CD14-positive monocyte (primary cell): Measurements from ENCODE around the gene PMEPA1. TPM values are rescaled to one million over a fixed set of nuclear protein-coding genes. Genes with fewer than 3 reads are reported as not detected.

ENCODE experiments used
- DNase-seq, 3 donors: peaks; one replicate each; pipeline ENCODE4 v3.0.0-alpha.2; 2011 to 2022
- H2AFZ ChIP-seq: 2 replicates; pipeline ENCODE4 v1.6.0; 2012; ENCODE audit warnings: mild to moderate bottlenecking, low read depth, low read length, inconsistent platforms; ENCODE audit not compliant: insufficient read depth, poor library complexity, severe bottlenecking
- H3K27ac ChIP-seq, 2 donors: 1 replicate in 1 of 2; 2 replicates in 1 of 2; pipeline ENCODE4 v1.5.1; 2012 to 2013; ENCODE audit warnings: low read length in 2 of 2, control low read depth in 1 of 2, inconsistent platforms in 1 of 2, low read depth in 1 of 2, mild to moderate bottlenecking in 1 of 2
- H3K27me3 ChIP-seq, 2 donors: one replicate each; pipeline versions ENCODE4 v1.6.0 to v1.6.1; 2011 to 2013; ENCODE audit warnings: low read length in 2 of 2; ENCODE audit not compliant: control insufficient read depth in 2 of 2, insufficient read depth in 2 of 2
- H3K36me3 ChIP-seq, 2 donors: replicated peaks in 1 of 2; 1 replicate in 1 of 2; 2 replicates in 1 of 2; pipeline versions ENCODE4 v1.5.1 to v1.6.1; 2012 to 2013; ENCODE audit warnings: low read length in 2 of 2, control low read depth in 1 of 2, inconsistent platforms in 1 of 2, mild to moderate bottlenecking in 1 of 2; ENCODE audit not compliant: insufficient read depth in 2 of 2, control insufficient read depth in 1 of 2
- H3K4me1 ChIP-seq, 2 donors: 1 replicate in 1 of 2; 2 replicates in 1 of 2; pipeline versions ENCODE4 v1.5.1 to v1.6.1; 2012 to 2013; ENCODE audit warnings: low read length in 2 of 2, control low read depth in 1 of 2, inconsistent platforms in 1 of 2, mild to moderate bottlenecking in 1 of 2, moderate library complexity in 1 of 2; ENCODE audit not compliant: insufficient read depth in 2 of 2, control insufficient read depth in 1 of 2
- H3K4me2 ChIP-seq: replicated peaks from 2 replicates; pipeline ENCODE3; 2012; ENCODE audit warnings: low read length, moderate library complexity, mild to moderate bottlenecking; ENCODE audit not compliant: poor library complexity, severe bottlenecking; ENCODE audit errors: extremely low read depth
- H3K4me3 ChIP-seq, 3 experiments: fragments of 200-600 bp in 1 of 3; sonication (generic) in 1 of 3; replicated peaks in 1 of 3; 1 replicate in 2 of 3; 2 replicates in 1 of 3; pipeline ENCODE4 v1.5.1; 2011 to 2013; ENCODE audit warnings: low read length in 3 of 3, mild to moderate bottlenecking in 3 of 3, control low read depth in 2 of 3, low read depth in 2 of 3, inconsistent platforms in 1 of 3, moderate library complexity in 1 of 3
- H3K79me2 ChIP-seq: 2 replicates; pipeline ENCODE4 v1.6.0; 2012; ENCODE audit warnings: mild to moderate bottlenecking, control low read depth, inconsistent platforms, low read length, moderate library complexity; ENCODE audit not compliant: insufficient read depth
- H3K9ac ChIP-seq: 2 replicates; pipeline ENCODE4 v1.6.0; 2017; ENCODE audit warnings: low read length, mild to moderate bottlenecking; ENCODE audit not compliant: insufficient read depth, poor library complexity, severe bottlenecking
- H3K9me3 ChIP-seq, 2 donors: replicated peaks in 1 of 2; 1 replicate in 1 of 2; 2 replicates in 1 of 2; pipeline versions ENCODE4 v1.5.1 to v1.6.1; 2012 to 2013; ENCODE audit warnings: low read length in 2 of 2, control low read depth in 1 of 2; ENCODE audit not compliant: control insufficient read depth in 1 of 2, insufficient read depth in 1 of 2
- H4K20me1 ChIP-seq: 2 replicates; pipeline ENCODE4 v1.6.0; 2012; ENCODE audit warnings: mild to moderate bottlenecking, low read length, control low read depth, moderate library complexity; ENCODE audit not compliant: insufficient read depth
- H3K27ac Mint-ChIP-seq, 7 donors: one replicate each; pipeline ENCODE4 v1.8.0; 2020; ENCODE audit warnings: mild to moderate bottlenecking in 7 of 7, mixed read lengths in 7 of 7, moderate library complexity in 6 of 7, inconsistent platforms in 2 of 7
- H3K27me3 Mint-ChIP-seq, 3 donors: one replicate each; pipeline ENCODE4 v1.8.0; 2021 to 2022; ENCODE audit warnings: low read depth in 3 of 3, mild to moderate bottlenecking in 3 of 3, mixed read lengths in 3 of 3, moderate library complexity in 3 of 3, inconsistent platforms in 1 of 3
- H3K36me3 Mint-ChIP-seq, 2 donors: one replicate each; pipeline ENCODE4 v1.8.0; 2020; ENCODE audit warnings: mixed read lengths in 2 of 2, inconsistent platforms in 1 of 2, mild to moderate bottlenecking in 1 of 2
- H3K4me1 Mint-ChIP-seq: one replicate; pipeline ENCODE4 v1.8.0; 2020; ENCODE audit warnings: mild to moderate bottlenecking, mixed read lengths
- H3K4me3 Mint-ChIP-seq, 2 donors: one replicate each; pipeline ENCODE4 v1.8.0; 2020; ENCODE audit warnings: mild to moderate bottlenecking in 2 of 2, mixed read lengths in 2 of 2, moderate library complexity in 1 of 2
- H3K9me3 Mint-ChIP-seq, 7 donors: one replicate each; pipeline ENCODE4 v1.8.0; 2020 to 2022; ENCODE audit warnings: mixed read lengths in 7 of 7, mild to moderate bottlenecking in 6 of 7, moderate library complexity in 6 of 7, inconsistent platforms in 2 of 7
- WGBS: methylation state at CpG from one replicate; pipeline ENCODE4 v1.1.5; 2013; ENCODE audit warnings: missing lambda C conversion rate; ENCODE audit not compliant: insufficient coverage; 5-methylcytosine and 5-hydroxymethylcytosine counted together
- intact Hi-C, 2 donors: fragments of 100-400 bp; cut with micrococcal nuclease; formaldehyde crosslinking; loops; one replicate each; pipeline versions ENCODE4 v1.15.0 to v1.15.1; 2023
- polyA plus RNA-seq, 3 donors: library from polyadenylated mRNA; depleted of rRNA in 1 of 3; unstranded in 2 of 3; stranded (reverse) in 1 of 3; fragments of 300-500 nt in 2 of 3; fragments of >200 nt in 1 of 3; fragmentation: Illumina TruSeq in 2 of 3; gene quantifications; 1 replicate in 2 of 3; 2 replicates in 1 of 3; pipeline ENCODE4 v1.2.3, GENCODE V29; 2012 to 2021
- TF ChIP-seq, protein P1 (sequence below): fragments of 200-600 bp; IDR thresholded peaks from one replicate; pipeline ENCODE4 v1.8.0; 2022; ENCODE audit warnings: antibody characterized with exemption, mild to moderate bottlenecking

The PMEPA1 gene
- polyA plus RNA-seq, 3 donors, result 0.12 to 0.73 (median 0.59) TPM

DNA sequence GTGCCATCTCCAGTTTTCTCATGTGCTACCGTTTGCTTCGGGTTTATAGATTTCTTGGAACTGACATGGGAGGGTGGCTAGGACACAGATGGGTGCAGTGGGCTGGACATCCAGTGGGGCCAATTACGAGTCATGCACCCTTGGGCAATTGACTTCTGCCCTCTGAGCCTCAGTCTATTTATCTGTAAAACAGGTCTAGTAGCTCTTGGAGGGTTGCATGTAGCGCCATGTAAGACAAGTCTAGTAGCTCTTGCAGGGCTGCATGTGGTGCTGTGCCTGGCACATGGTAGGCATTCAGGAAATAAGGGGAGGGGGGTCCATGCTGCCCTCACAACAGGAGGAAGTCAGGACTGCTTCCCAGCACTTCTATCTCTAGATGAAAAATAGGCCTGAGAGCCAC is 15.3 kb downstream of the PMEPA1 start:
- H4K20me1 ChIP-seq, result no peaks in the 10 kb centered on the region
- Mint-ChIP-seq H3K36me3 (no peaks in the 10 kb centered on the region), H3K27ac (no peak overlapping the region), H3K4me3 (no peak overlapping the region), H3K4me1 (peaks cover 4% of the 10 kb centered on the region), H3K9me3 (no peaks in the 10 kb centered on the region), H3K27me3 (peaks cover 1 to 11% (median 7%) of the 10 kb centered on the region in 3 donors)
- no peak overlapping the region for H2AFZ ChIP-seq
- H3K4me3 ChIP-seq, result no peak overlapping the region
- no peak overlapping the region for H3K4me2 ChIP-seq
- WGBS, result 100% methylated on average over 2 of the region's 4 CpGs
- DNase-seq, result no peak
- no peak overlapping the region for H3K9ac ChIP-seq
- no peaks in the 10 kb centered on the region for H3K9me3 ChIP-seq
- intact Hi-C loops, result no loop called here
- H3K4me1 ChIP-seq, result no peaks in the 10 kb centered on the region
- H3K27me3 ChIP-seq, result no peaks in the 10 kb centered on the region
- TF ChIP-seq, protein P1, sequence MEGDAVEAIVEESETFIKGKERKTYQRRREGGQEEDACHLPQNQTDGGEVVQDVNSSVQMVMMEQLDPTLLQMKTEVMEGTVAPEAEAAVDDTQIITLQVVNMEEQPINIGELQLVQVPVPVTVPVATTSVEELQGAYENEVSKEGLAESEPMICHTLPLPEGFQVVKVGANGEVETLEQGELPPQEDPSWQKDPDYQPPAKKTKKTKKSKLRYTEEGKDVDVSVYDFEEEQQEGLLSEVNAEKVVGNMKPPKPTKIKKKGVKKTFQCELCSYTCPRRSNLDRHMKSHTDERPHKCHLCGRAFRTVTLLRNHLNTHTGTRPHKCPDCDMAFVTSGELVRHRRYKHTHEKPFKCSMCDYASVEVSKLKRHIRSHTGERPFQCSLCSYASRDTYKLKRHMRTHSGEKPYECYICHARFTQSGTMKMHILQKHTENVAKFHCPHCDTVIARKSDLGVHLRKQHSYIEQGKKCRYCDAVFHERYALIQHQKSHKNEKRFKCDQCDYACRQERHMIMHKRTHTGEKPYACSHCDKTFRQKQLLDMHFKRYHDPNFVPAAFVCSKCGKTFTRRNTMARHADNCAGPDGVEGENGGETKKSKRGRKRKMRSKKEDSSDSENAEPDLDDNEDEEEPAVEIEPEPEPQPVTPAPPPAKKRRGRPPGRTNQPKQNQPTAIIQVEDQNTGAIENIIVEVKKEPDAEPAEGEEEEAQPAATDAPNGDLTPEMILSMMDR, result no peak
- H3K27ac ChIP-seq, result no peak overlapping the region
- H3K36me3 ChIP-seq, result no peaks in the 10 kb centered on the region
- H3K79me2 ChIP-seq, result no peaks in the 10 kb centered on the region

DNA sequence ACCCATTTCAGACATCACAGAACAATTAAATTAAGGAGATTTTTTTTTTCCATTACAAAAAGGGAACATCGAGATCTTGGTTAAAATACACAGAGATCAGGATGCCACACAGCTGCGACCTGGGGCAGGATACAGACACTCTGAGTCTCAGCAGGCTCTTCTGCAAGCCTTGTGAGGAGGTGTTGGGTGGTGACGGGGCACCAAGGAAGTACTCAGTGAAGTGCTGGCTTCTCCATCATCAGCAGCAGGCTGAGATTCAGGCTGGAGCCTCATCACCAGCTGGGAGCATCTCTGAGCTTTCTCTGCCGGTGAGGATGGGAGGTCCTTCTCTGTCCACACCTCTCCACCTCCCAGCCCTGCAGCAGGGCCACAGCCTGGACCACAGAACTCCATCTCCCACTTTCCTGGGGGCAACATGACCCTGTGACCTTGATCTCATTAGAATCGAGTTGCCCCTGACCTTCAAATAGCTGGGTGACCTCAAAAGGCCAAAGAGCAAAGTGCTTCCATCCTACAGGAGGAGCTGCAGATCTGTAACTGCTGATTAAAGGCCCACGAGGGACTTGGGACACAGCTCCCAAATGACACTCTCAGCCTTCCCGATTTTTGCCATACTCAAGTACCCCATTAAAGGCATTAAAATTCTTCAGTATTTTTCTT is 16.0 kb downstream of the PMEPA1 start:
- H3K36me3 ChIP-seq, result no peaks in the 10 kb centered on the region
- no peaks in the 10 kb centered on the region for H3K4me1 ChIP-seq
- no peaks in the 10 kb centered on the region for H3K9me3 ChIP-seq
- no peak overlapping the region for H3K4me3 ChIP-seq
- no peak overlapping the region for H3K9ac ChIP-seq
- H3K27ac ChIP-seq, result no peak overlapping the region
- H3K27me3 Mint-ChIP-seq, result peaks cover 1 to 11% (median 7%) of the 10 kb centered on the region in 3 donors
- no peak overlapping the region for H3K27ac Mint-ChIP-seq
- WGBS, result 73% methylated on average over 5 of the region's 7 CpGs
- no peak overlapping the region for H3K4me3 Mint-ChIP-seq
- intact Hi-C loops, result no loop called here
- H3K4me1 Mint-ChIP-seq, result peaks cover 4% of the 10 kb centered on the region
- TF ChIP-seq, protein P1, result no peak
- H3K79me2 ChIP-seq, result no peaks in the 10 kb centered on the region
- H4K20me1 ChIP-seq, result no peaks in the 10 kb centered on the region
- no peak overlapping the region for H3K4me2 ChIP-seq
- H2AFZ ChIP-seq, result no peak overlapping the region
- no peak for DNase-seq
- no peaks in the 10 kb centered on the region for H3K36me3 Mint-ChIP-seq
- H3K27me3 ChIP-seq, result no peaks in the 10 kb centered on the region
- no peaks in the 10 kb centered on the region for H3K9me3 Mint-ChIP-seq
